KMS-11 (cell line): ENCODE data around the gene SRP9.
"Not testable (repeated sequence)": the region's sequence is repeated elsewhere in the genome, so short reads cannot be mapped to it uniquely, and the experiment has no call there.

ENCODE experiments used
- H2AFZ ChIP-seq: fragments of 200-600 bp; sonication (generic); 2 replicates; pipeline ENCODE4 v1.6.1; 2016; ENCODE audit warnings: antibody characterized with exemption, mixed run types, low read depth
- H3K27ac ChIP-seq: fragments of 200-600 bp; sonication (generic); 2 replicates; pipeline ENCODE4 v1.6.1; 2016; ENCODE audit warnings: mild to moderate bottlenecking, mixed run types
- H3K27me3 ChIP-seq: fragments of 200-600 bp; sonication (generic); 2 replicates; pipeline ENCODE4 v1.6.1; 2017; ENCODE audit warnings: mild to moderate bottlenecking, low read depth, mixed run types, moderate library complexity; ENCODE audit not compliant: insufficient read depth
- H3K36me3 ChIP-seq: fragments of 200-600 bp; sonication (generic); 2 replicates; pipeline ENCODE4 v1.6.1; 2017; ENCODE audit warnings: mild to moderate bottlenecking, mixed run types; ENCODE audit not compliant: insufficient read depth
- H3K4me1 ChIP-seq: fragments of 200-600 bp; sonication (generic); 2 replicates; pipeline ENCODE4 v1.6.1; 2016; ENCODE audit warnings: mild to moderate bottlenecking, low read depth, mixed run types; ENCODE audit not compliant: poor library complexity, severe bottlenecking
- H3K4me2 ChIP-seq: fragments of 200-600 bp; sonication (generic); 2 replicates; pipeline ENCODE4 v1.7.0; 2016; ENCODE audit warnings: mild to moderate bottlenecking, mixed run types
- H3K4me3 ChIP-seq: fragments of 200-600 bp; sonication (generic); IDR thresholded peaks from 2 replicates; pipeline ENCODE4 v1.6.1; 2017; ENCODE audit warnings: low read depth, low read length, mixed read lengths; ENCODE audit not compliant: insufficient read depth
- H3K79me2 ChIP-seq: fragments of 200-600 bp; sonication (generic); 2 replicates; pipeline ENCODE4 v1.6.1; 2016; ENCODE audit warnings: low read depth, mixed run types; ENCODE audit not compliant: insufficient read depth
- H3K9ac ChIP-seq: fragments of 200-600 bp; sonication (generic); 2 replicates; pipeline ENCODE4 v1.6.1; 2016; ENCODE audit warnings: mild to moderate bottlenecking, mixed run types
- H4K20me1 ChIP-seq: fragments of 200-600 bp; sonication (generic); 2 replicates; pipeline ENCODE4 v1.6.1; 2016; ENCODE audit warnings: mild to moderate bottlenecking, mixed run types; ENCODE audit not compliant: insufficient read depth
- TF ChIP-seq, protein P1 (sequence below): fragments of 200-600 bp; sonication (generic); conservative IDR thresholded peaks from 2 replicates; pipeline ENCODE4 v1.6.1; 2017; ENCODE audit warnings: low read depth, mild to moderate bottlenecking, antibody characterized with exemption, low read length, moderate library complexity, mixed read lengths

The SRP9 gene

DNA sequence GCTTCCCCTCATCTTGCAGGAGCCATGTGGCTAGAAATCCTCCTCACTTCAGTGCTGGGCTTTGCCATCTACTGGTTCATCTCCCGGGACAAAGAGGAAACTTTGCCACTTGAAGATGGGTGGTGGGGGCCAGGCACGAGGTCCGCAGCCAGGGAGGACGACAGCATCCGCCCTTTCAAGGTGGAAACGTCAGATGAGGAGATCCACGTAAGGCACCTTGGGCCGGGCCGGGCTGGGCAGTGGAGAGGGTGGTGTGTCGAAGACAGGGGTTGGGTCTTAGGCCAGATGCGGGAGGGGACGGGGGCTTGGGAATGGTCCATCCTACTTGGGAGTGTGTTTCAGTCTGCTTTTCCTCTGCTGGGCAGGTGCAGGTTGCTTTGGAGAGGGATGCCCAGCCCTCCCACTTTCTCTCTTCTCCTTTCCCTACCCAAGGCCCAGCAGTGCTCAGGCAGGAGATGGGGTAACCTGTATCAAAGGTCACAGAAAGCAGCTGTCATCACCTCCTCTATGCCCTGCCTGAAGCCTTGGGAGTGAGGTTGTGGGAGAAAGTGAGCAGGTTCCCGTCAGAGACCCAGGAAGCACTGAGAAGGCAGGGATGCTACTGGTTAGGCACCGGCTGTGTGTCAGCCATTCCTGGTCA, 51.2 kb downstream of the SRP9 start:
- Histone ChIP-seq H3K4me1 (no peaks in the 10 kb centered on the region), H3K9ac (no peak overlapping the region), H3K36me3 (no peaks in the 10 kb centered on the region), H3K79me2 (no peaks in the 10 kb centered on the region), H3K27me3 (no peaks in the 10 kb centered on the region), H3K4me3 (no peak overlapping the region), H2AFZ (no peak overlapping the region), H4K20me1 (no peaks in the 10 kb centered on the region), H3K27ac (no peak overlapping the region), H3K4me2 (no peak overlapping the region)
- TF ChIP-seq, protein P1, sequence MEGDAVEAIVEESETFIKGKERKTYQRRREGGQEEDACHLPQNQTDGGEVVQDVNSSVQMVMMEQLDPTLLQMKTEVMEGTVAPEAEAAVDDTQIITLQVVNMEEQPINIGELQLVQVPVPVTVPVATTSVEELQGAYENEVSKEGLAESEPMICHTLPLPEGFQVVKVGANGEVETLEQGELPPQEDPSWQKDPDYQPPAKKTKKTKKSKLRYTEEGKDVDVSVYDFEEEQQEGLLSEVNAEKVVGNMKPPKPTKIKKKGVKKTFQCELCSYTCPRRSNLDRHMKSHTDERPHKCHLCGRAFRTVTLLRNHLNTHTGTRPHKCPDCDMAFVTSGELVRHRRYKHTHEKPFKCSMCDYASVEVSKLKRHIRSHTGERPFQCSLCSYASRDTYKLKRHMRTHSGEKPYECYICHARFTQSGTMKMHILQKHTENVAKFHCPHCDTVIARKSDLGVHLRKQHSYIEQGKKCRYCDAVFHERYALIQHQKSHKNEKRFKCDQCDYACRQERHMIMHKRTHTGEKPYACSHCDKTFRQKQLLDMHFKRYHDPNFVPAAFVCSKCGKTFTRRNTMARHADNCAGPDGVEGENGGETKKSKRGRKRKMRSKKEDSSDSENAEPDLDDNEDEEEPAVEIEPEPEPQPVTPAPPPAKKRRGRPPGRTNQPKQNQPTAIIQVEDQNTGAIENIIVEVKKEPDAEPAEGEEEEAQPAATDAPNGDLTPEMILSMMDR: no peak

DNA sequence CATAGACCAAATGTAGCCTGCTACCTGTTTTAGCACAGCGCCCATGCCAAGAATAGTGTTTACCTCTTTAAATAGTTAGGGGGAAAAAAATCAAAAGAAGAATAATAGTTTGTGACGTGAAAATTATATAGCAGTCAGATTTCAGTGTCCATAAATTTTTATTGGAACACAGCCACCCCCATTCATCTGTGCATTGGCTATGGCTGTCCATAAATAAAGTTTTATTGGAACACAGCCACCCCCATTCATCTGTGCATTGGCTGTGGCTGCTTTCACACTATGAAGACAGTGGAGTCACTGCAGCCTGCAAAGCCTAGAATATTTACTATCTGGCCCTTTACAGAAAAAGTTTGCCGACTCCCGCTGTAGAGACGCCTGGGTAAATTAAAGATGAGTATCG, 53.2 kb downstream of the SRP9 start:
- no peak overlapping the region for H2AFZ ChIP-seq
- H3K36me3 ChIP-seq: no peaks in the 10 kb centered on the region
- no peaks in the 10 kb centered on the region for H3K27me3 ChIP-seq
- TF ChIP-seq, protein P1: no peak
- no peak overlapping the region for H3K4me2 ChIP-seq
- H3K27ac ChIP-seq: no peak overlapping the region
- H3K9ac ChIP-seq: no peak overlapping the region
- H3K79me2 ChIP-seq: no peaks in the 10 kb centered on the region
- H4K20me1 ChIP-seq: no peaks in the 10 kb centered on the region
- H3K4me1 ChIP-seq: no peaks in the 10 kb centered on the region
- H3K4me3 ChIP-seq: no peak overlapping the region

DNA sequence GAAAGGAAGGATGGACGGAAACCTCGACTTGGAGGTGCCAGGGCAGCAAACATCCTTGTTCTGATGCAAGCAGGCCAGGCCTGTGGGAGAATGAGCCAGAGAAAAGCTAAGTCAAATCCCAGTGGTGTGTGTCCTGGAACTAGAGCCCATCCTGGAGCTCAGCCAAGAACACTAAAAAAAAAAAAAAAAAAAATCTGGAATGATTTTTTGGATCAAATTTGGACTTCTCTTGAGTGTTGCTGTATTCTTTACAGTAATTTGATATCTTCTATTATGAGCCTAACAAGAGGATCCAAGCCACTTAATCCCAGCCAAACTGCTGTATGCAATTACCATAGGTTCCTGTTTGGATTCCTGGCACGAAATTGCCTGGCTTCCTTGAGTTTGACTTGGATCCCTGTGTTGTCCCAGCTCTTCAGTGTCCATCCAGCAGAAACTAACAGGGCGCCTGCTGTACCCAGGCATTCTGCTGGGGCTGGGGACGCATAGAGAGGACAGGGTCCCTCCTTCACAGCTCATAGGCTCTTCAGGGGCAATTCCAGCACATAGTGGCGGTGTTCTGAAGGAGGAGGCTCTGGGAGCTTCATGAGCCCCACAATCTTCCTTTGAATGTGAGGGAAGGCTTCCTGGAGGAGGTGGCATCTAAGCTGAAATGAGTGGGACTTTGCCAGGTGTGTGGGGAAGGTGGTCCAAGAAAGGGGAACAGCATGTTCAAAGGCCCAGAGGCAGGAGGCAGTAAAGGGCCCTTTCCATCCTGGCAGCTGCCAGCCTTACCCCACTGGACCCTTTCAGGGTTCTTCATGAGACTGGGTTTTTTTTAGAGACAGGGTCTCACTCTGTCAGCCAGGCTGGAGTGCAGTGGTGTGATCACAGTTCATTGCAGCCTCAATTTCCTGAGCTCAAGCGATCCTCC, 57.0 kb downstream of the SRP9 start:
- no peaks in the 10 kb centered on the region for H3K4me1 ChIP-seq
- H3K4me3 ChIP-seq: no peak overlapping the region
- no peaks in the 10 kb centered on the region for H3K27me3 ChIP-seq
- H3K9ac ChIP-seq: no peak overlapping the region
- H3K36me3 ChIP-seq: no peaks in the 10 kb centered on the region
- no peaks in the 10 kb centered on the region for H3K79me2 ChIP-seq
- TF ChIP-seq, protein P1: no peak
- H2AFZ ChIP-seq: no peak overlapping the region
- H3K4me2 ChIP-seq: no peak overlapping the region
- no peak overlapping the region for H3K27ac ChIP-seq
- H4K20me1 ChIP-seq: no peaks in the 10 kb centered on the region

DNA sequence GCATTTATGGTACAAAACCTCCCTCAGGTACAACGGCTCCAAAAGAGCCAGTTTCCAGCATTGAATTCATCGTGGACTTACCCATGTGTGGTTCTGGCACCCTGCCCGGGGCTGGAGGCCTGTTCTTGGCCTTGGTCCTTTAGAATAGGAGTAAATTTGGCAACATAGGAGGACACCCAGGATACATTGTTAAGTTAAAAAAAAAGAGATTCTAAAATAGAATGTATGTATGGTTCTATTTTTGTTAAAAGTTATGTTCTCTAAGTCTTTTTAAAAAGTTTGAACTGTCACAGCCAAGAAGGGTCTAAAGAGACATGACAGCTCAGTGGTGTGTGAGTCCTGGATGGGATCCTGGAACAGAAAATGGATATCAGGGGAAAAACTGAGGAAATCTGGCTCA, 58.2 kb downstream of the SRP9 start:
- no peak overlapping the region for H2AFZ ChIP-seq

GRCh38 chr1:225836296-225836695, 58.7 kb downstream of the SRP9 start:
- not testable (repeated sequence) for H3K4me2 ChIP-seq, H3K4me1 ChIP-seq, H3K27me3 ChIP-seq, H3K27ac ChIP-seq, H3K36me3 ChIP-seq, H3K4me3 ChIP-seq, H3K9ac ChIP-seq, H2AFZ ChIP-seq, H4K20me1 ChIP-seq, H3K79me2 ChIP-seq

More for the DNA sequence above, 58.2 kb downstream of the SRP9 start:
- Histone ChIP-seq H3K4me3 (no peak overlapping the region), H3K79me2 (no peaks in the 10 kb centered on the region), H3K4me1 (no peaks in the 10 kb centered on the region), H3K36me3 (no peaks in the 10 kb centered on the region), H3K27ac (no peak overlapping the region), H3K27me3 (no peaks in the 10 kb centered on the region), H3K9ac (no peak overlapping the region), H4K20me1 (no peaks in the 10 kb centered on the region), H3K4me2 (no peak overlapping the region)
- TF ChIP-seq, protein P1: no peak
